OCI-LY1 (cell line): ENCODE measurements around the gene VPREB1.

ENCODE experiments used
- H2AFZ ChIP-seq: fragments of 200-600 bp; sonication (generic), shearing (Covaris generic); 2 replicates; pipeline ENCODE4 v1.6.0; 2014; ENCODE audit warnings: antibody characterized with exemption, mild to moderate bottlenecking, low read length
- H3F3A ChIP-seq: fragments of 200-600 bp; sonication (generic), shearing (Covaris generic); 2 replicates; pipeline ENCODE4 v1.6.0; 2014; ENCODE audit warnings: mild to moderate bottlenecking, antibody characterized with exemption, low read length, moderate library complexity; ENCODE audit not compliant: insufficient read depth
- H3K27ac ChIP-seq: fragments of 200-600 bp; sonication (generic); 2 replicates; pipeline ENCODE4 v1.5.1; 2014; ENCODE audit warnings: low read length, mixed run types, mild to moderate bottlenecking, low read depth; ENCODE audit not compliant: poor library complexity, severe bottlenecking
- H3K27me3 ChIP-seq: fragments of 200-600 bp; sonication (generic); 2 replicates; pipeline ENCODE4 v1.6.0; 2014; ENCODE audit warnings: antibody characterized with exemption, mild to moderate bottlenecking, low read length, moderate library complexity; ENCODE audit not compliant: insufficient read depth
- H3K36me3 ChIP-seq: fragments of 200-600 bp; sonication (generic); 2 replicates; pipeline ENCODE4 v1.6.1; 2014; ENCODE audit warnings: mild to moderate bottlenecking, antibody characterized with exemption, low read length, moderate library complexity, mixed read lengths; ENCODE audit not compliant: insufficient read depth
- H3K4me1 ChIP-seq: fragments of 200-600 bp; sonication (generic); 2 replicates; pipeline ENCODE4 v1.5.1; 2014; ENCODE audit warnings: mild to moderate bottlenecking, low read length, moderate library complexity; ENCODE audit not compliant: insufficient read depth, severe bottlenecking
- H3K4me2 ChIP-seq: fragments of 200-600 bp; sonication (generic), shearing (Covaris generic); 2 replicates; pipeline ENCODE4 v1.6.1; 2014; ENCODE audit warnings: low read length
- H3K4me3 ChIP-seq: fragments of 200-600 bp; sonication (generic); 2 replicates; pipeline ENCODE4 v1.5.1; 2014; ENCODE audit warnings: low read length, low read depth, mild to moderate bottlenecking, mixed read lengths; ENCODE audit not compliant: poor library complexity, severe bottlenecking
- H3K79me2 ChIP-seq: fragments of 200-600 bp; shearing (Covaris generic); 2 replicates; pipeline ENCODE4 v1.6.1; 2016; ENCODE audit warnings: mixed run types, low read length, mixed read lengths; ENCODE audit not compliant: insufficient read depth
- H3K9ac ChIP-seq: fragments of 200-600 bp; sonication (generic), shearing (Covaris generic); 2 replicates; pipeline ENCODE4 v1.6.1; 2014; ENCODE audit warnings: mild to moderate bottlenecking, low read length, mixed read lengths
- H3K9me2 ChIP-seq: fragments of 200-600 bp; sonication (generic), shearing (Covaris generic); 2 replicates; pipeline ENCODE4 v1.6.1; 2014; ENCODE audit warnings: low read depth, mild to moderate bottlenecking, low read length, mixed read lengths
- H3K9me3 ChIP-seq: fragments of 200-600 bp; shearing (Covaris generic); 2 replicates; pipeline ENCODE4 v1.6.1; 2014; ENCODE audit warnings: low read length, mixed read lengths
- H4K20me1 ChIP-seq: fragments of 200-600 bp; sonication (generic), shearing (Covaris generic); 2 replicates; pipeline ENCODE4 v1.6.0; 2016; ENCODE audit warnings: mild to moderate bottlenecking, low read length; ENCODE audit not compliant: insufficient read depth
- CTCF ChIP-seq: fragments of 200-600 bp; sonication (generic), shearing (Covaris generic); IDR thresholded peaks from 2 replicates; pipeline ENCODE4 v1.5.1; 2017; ENCODE audit warnings: mild to moderate bottlenecking, antibody characterized with exemption, low read length, moderate library complexity, mixed read lengths
- EZH2 ChIP-seq: fragments of 200-600 bp; sonication (generic), shearing (Covaris generic); IDR thresholded peaks from 2 replicates; pipeline ENCODE4 v1.8.0; 2017; ENCODE audit warnings: borderline replicate concordance, mixed run types, mild to moderate bottlenecking, antibody characterized with exemption, low read length, moderate library complexity, mixed read lengths

Gene VPREB1

DNA sequence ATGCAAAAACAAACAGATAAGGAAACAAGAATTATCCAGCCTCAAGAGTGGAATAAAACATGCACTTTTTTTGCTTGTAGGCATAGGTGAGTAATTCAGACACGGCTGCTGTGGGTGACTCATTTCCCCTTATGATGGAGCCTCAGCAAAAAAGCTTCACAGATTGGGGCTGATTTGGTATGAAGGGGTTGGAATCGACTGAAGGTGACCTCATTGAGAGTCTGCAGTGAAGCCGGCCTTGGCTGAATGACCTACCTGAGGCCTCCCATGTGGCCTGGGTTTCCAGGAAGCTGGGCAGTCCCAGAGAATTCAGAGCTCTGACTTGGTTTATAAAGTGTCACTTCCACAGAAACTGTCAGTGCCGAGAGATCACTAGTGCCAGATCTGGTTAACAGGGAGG, 34.2 kb upstream of the VPREB1 start:
- H3K36me3 ChIP-seq, result no peaks in the 10 kb centered on the region
- no peaks in the 10 kb centered on the region for H4K20me1 ChIP-seq
- TF ChIP-seq EZH2 (no peak), CTCF (no peak)
- no peaks in the 10 kb centered on the region for H3K27me3 ChIP-seq
- no peaks in the 10 kb centered on the region for H3K9me2 ChIP-seq
- no peak overlapping the region for H3K9ac ChIP-seq
- H3K4me2 ChIP-seq, result no peak overlapping the region
- 0 out of 2 replicates have a peak overlapping the region, but pooled peaks have one; percentile 79 for H2AFZ ChIP-seq
- no peaks in the 10 kb centered on the region for H3K79me2 ChIP-seq
- H3F3A ChIP-seq, result no peaks in the 10 kb centered on the region
- H3K27ac ChIP-seq, result peak overlapping the region; percentile 48
- H3K4me1 ChIP-seq, result peaks cover 76% of the 10 kb centered on the region
- H3K4me3 ChIP-seq, result no peak overlapping the region
- no peaks in the 10 kb centered on the region for H3K9me3 ChIP-seq

GRCh38 chr22:22210889-22211833, 33.4 kb upstream of the VPREB1 start:
- Histone ChIP-seq H3K79me2 (no peaks in the 10 kb centered on the region), H3F3A (no peaks in the 10 kb centered on the region), H3K36me3 (no peaks in the 10 kb centered on the region), H3K27me3 (no peaks in the 10 kb centered on the region), H4K20me1 (no peaks in the 10 kb centered on the region), H3K4me2 (no peak overlapping the region), H2AFZ (0 out of 2 replicates have a peak overlapping the region, but pooled peaks have one; percentile 79), H3K9me3 (no peaks in the 10 kb centered on the region), H3K4me3 (no peak overlapping the region), H3K27ac (no peak overlapping the region), H3K9ac (no peak overlapping the region), H3K4me1 (peaks cover 76% of the 10 kb centered on the region), H3K9me2 (no peaks in the 10 kb centered on the region)
- no peak for TF ChIP-seq CTCF
- TF ChIP-seq EZH2, result no peak

DNA sequence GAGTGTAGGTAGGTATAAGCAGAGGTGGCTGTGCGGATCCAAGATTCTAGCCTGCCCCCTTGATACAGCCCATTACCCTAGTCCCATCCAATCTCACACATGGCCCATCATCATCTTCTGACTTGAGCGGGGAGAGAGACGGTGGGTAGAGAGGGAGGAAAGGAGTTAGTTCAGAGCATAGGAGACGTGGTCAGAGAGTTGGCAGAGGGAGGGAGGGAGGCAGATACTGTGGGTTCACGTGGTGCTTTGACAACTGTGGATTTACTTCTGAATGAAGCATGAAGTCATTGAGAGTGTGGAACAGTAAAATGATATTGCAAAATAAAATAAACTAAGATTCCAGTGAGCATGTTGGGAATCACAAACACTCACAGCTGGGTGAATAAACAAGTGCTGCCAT, 31.4 kb upstream of the VPREB1 start:
- Histone ChIP-seq H3K27ac (peak overlapping the region; percentile 19), H3K4me1 (peaks cover 68% of the 10 kb centered on the region), H3K27me3 (no peaks in the 10 kb centered on the region), H3K9ac (no peak overlapping the region), H3K9me2 (no peaks in the 10 kb centered on the region), H3F3A (no peaks in the 10 kb centered on the region), H4K20me1 (no peaks in the 10 kb centered on the region), H3K36me3 (no peaks in the 10 kb centered on the region), H3K79me2 (no peaks in the 10 kb centered on the region), H3K4me3 (no peak overlapping the region), H3K4me2 (no peak overlapping the region), H3K9me3 (no peaks in the 10 kb centered on the region), H2AFZ (no peak overlapping the region)
- TF ChIP-seq CTCF, result no peak
